WERI-Rb-1 (cell line): ENCODE measurements around the gene RTN4R.

Experiments used
- DNase-seq: peaks from one replicate; pipeline ENCODE4 v3.0.0-alpha.2; 2020
- H3K27ac ChIP-seq: fragments of 250-450 bp; sonication (Bioruptor Pico); 2 replicates; pipeline ENCODE4 v1.5.1; 2020; ENCODE audit warnings: mild to moderate bottlenecking, moderate library complexity
- H3K27me3 ChIP-seq: fragments of 250-450 bp; sonication (Bioruptor Pico); 2 replicates; pipeline ENCODE4 v1.5.1; 2021; ENCODE audit warnings: mild to moderate bottlenecking, low read depth, moderate library complexity; ENCODE audit not compliant: insufficient read depth, severe bottlenecking
- H3K36me3 ChIP-seq: fragments of 250-450 bp; sonication (Bioruptor Pico); 2 replicates; pipeline ENCODE4 v1.5.1; 2020; ENCODE audit warnings: mild to moderate bottlenecking, moderate library complexity
- H3K4me3 ChIP-seq: 2 replicates; pipeline ENCODE4 v1.5.1; 2011; ENCODE audit warnings: low read depth, mild to moderate bottlenecking, control low read depth, low read length
- H3K9me3 ChIP-seq: fragments of 250-450 bp; sonication (Bioruptor Pico); 2 replicates; pipeline ENCODE4 v1.5.1; 2021; ENCODE audit warnings: mild to moderate bottlenecking, moderate library complexity; ENCODE audit not compliant: severe bottlenecking
- CTCF ChIP-seq: IDR thresholded peaks from 2 replicates; pipeline ENCODE4 v1.5.1; 2011; ENCODE audit warnings: low read depth, mild to moderate bottlenecking, control low read depth, inconsistent platforms, low read length

Gene RTN4R

GRCh38 chr22:20298803-20299745 lies 31.0 kb upstream of the RTN4R start:
- Histone ChIP-seq H3K4me3 (peak overlapping the region; percentile 58), H3K9me3 (no peaks in the 10 kb centered on the region), H3K36me3 (no peaks in the 10 kb centered on the region), H3K27me3 (no peaks in the 10 kb centered on the region), H3K27ac (no peak overlapping the region)
- DNase-seq, result peak; percentile 95
- no peak for TF ChIP-seq CTCF

GRCh38 chr22:20298110-20298802 lies 30.1 kb upstream of the RTN4R start:
- H3K4me3 ChIP-seq, result no peak overlapping the region
- no peak for TF ChIP-seq CTCF
- H3K36me3 ChIP-seq, result no peaks in the 10 kb centered on the region
- DNase-seq, result no peak
- no peak overlapping the region for H3K27ac ChIP-seq
- H3K9me3 ChIP-seq, result no peaks in the 10 kb centered on the region
- no peaks in the 10 kb centered on the region for H3K27me3 ChIP-seq

- H3K27me3 ChIP-seq, result no peaks in the 10 kb centered on the region
- H3K9me3 ChIP-seq, result no peaks in the 10 kb centered on the region
- H3K4me3 ChIP-seq, result no peak overlapping the region
- H3K36me3 ChIP-seq, result no peaks in the 10 kb centered on the region
- DNase-seq, result no peak
- TF ChIP-seq CTCF, result no peak
- H3K27ac ChIP-seq, result no peak overlapping the region
Observed at GRCh38 chr22:20297414-20298109, 29.4 kb upstream of the RTN4R start.

GRCh38 chr22:20296598-20296997 lies 28.5 kb upstream of the RTN4R start:
- Histone ChIP-seq H3K27ac (no peak overlapping the region), H3K9me3 (no peaks in the 10 kb centered on the region), H3K27me3 (no peaks in the 10 kb centered on the region), H3K36me3 (no peaks in the 10 kb centered on the region), H3K4me3 (no peak overlapping the region)
- TF ChIP-seq CTCF, result no peak
- no peak for DNase-seq

- TF ChIP-seq CTCF, result no peak
- Histone ChIP-seq H3K9me3 (no peaks in the 10 kb centered on the region), H3K27ac (no peak overlapping the region), H3K4me3 (no peak overlapping the region), H3K27me3 (no peaks in the 10 kb centered on the region), H3K36me3 (no peaks in the 10 kb centered on the region)
- DNase-seq, result no peak
Observed at GRCh38 chr22:20295262-20296064, 27.3 kb upstream of the RTN4R start.
